Epithelial cell of esophagus (primary cell): ENCODE measurements around the gene CDK7.

ENCODE experiments used
- DNase-seq: peaks from one replicate; pipeline ENCODE4 v3.0.0; 2010; ENCODE audit warnings: low read depth
- H3K4me3 ChIP-seq: 2 replicates; pipeline ENCODE4 v1.5.1; 2011; ENCODE audit warnings: mild to moderate bottlenecking, low read length, control low read depth
- CTCF ChIP-seq: IDR thresholded peaks from 2 replicates; pipeline ENCODE4 v1.5.1; 2011; ENCODE audit warnings: low read depth, mild to moderate bottlenecking, low read length, control low read depth, inconsistent platforms; ENCODE audit not compliant: insufficient read depth; ENCODE audit errors: missing control alignments

CDK7 gene

GRCh38 chr5:69209602-69210001, 25.1 kb upstream of the CDK7 start:
- no peak overlapping the region for H3K4me3 ChIP-seq
- DNase-seq, result no peak
- TF ChIP-seq CTCF, result no peak

- no peak for DNase-seq
- H3K4me3 ChIP-seq, result no peak overlapping the region
- TF ChIP-seq CTCF, result no peak
Observed at GRCh38 chr5:69211200-69211599, 23.5 kb upstream of the CDK7 start.

- no peak overlapping the region for H3K4me3 ChIP-seq
- no peak for DNase-seq
- TF ChIP-seq CTCF, result no peak
Observed at GRCh38 chr5:69212022-69212421, 22.7 kb upstream of the CDK7 start.

- TF ChIP-seq CTCF, result no peak
- peak; percentile 59 for DNase-seq
- no peak overlapping the region for H3K4me3 ChIP-seq
Observed at GRCh38 chr5:69213513-69214215, 21.0 kb upstream of the CDK7 start.

- TF ChIP-seq CTCF, result no peak
- no peak for DNase-seq
- H3K4me3 ChIP-seq, result peak overlapping the region; percentile 92
Observed at GRCh38 chr5:69217151-69217511, 17.6 kb upstream of the CDK7 start.

GRCh38 chr5:69217548-69218526, 16.8 kb upstream of the CDK7 start:
- peak; percentile 93 for DNase-seq
- peak; percentile 32 for TF ChIP-seq CTCF
- H3K4me3 ChIP-seq, result peak overlapping the region; percentile 92
